IMR-90 (cell line): ENCODE data around the gene SEMA5A.

Source experiments
- BHLHE40 ChIP-seq: fragments of 150-350 bp; IDR thresholded peaks from 2 replicates; pipeline ENCODE4 v1.6.1; 2016; ENCODE audit warnings: mild to moderate bottlenecking, low read depth, low read length
- CTCF ChIP-seq: conservative IDR thresholded peaks from 2 replicates; pipeline ENCODE4 v1.5.1; 2012; ENCODE audit warnings: mild to moderate bottlenecking, low read depth, low read length, improper control_type of control experiment
- FOS ChIP-seq: fragments of 150-350 bp; IDR thresholded peaks from 2 replicates; pipeline ENCODE4 v1.6.1; 2016; ENCODE audit warnings: low read depth, low read length
- MAFK ChIP-seq: IDR thresholded peaks from 2 replicates; pipeline ENCODE4 v1.6.1; 2012; ENCODE audit warnings: low read depth, low read length, improper control_type of control experiment
- POLR2A ChIP-seq: IDR thresholded peaks from 2 replicates; pipeline ENCODE4 v1.6.1; 2012; ENCODE audit warnings: mild to moderate bottlenecking, low read depth, low read length
- RFX5 ChIP-seq: IDR thresholded peaks from 2 replicates; pipeline ENCODE4 v1.8.0; 2012; ENCODE audit warnings: low read depth, mild to moderate bottlenecking, low read length, moderate library complexity
- SMC3 ChIP-seq: fragments of 150-350 bp; IDR thresholded peaks from 2 replicates; pipeline ENCODE4 v1.6.1; 2016; ENCODE audit warnings: low read depth, mild to moderate bottlenecking, antibody characterized with exemption, low read length, moderate library complexity

GRCh38 chr5:9544056-9544455, 1.8 kb downstream of the SEMA5A start:
- TF ChIP-seq CTCF (no peak), RFX5 (no peak), FOS (no peak), SMC3 (no peak), POLR2A (no peak), MAFK (no peak), BHLHE40 (no peak)
